KOPT-K1 (cell line): Measurements from ENCODE around the gene SLC30A5.
"Not testable (repeated sequence)": the region's sequence is repeated elsewhere in the genome, so short reads cannot be mapped to it uniquely, and the experiment has no call there.

ENCODE experiments used
- H3K27ac ChIP-seq: fragments of 200-600 bp; sonication (generic); 2 replicates; pipeline ENCODE4 v1.5.1; 2016; ENCODE audit warnings: antibody characterized with exemption, mild to moderate bottlenecking, low read depth, low read length; ENCODE audit not compliant: poor library complexity, severe bottlenecking
- H3K36me3 ChIP-seq: fragments of 200-600 bp; sonication (generic); 2 replicates; pipeline ENCODE4 v1.5.1; 2017; ENCODE audit warnings: antibody characterized with exemption, mild to moderate bottlenecking, low read length, moderate library complexity; ENCODE audit not compliant: insufficient read depth
- H3K9me3 ChIP-seq: fragments of 200-600 bp; sonication (generic); 2 replicates; pipeline ENCODE4 v1.5.1; 2017; ENCODE audit warnings: antibody characterized with exemption, low read length, mild to moderate bottlenecking; ENCODE audit not compliant: insufficient read depth, poor library complexity, severe bottlenecking

The SLC30A5 gene

GRCh38 chr5:69137208-69137607 lies 43.4 kb downstream of the SLC30A5 start:
- H3K9me3 ChIP-seq, H3K27ac ChIP-seq: not testable (repeated sequence)
- H3K36me3 ChIP-seq, result peaks cover 20% of the 10 kb centered on the region

- H3K9me3 ChIP-seq, result peaks cover 7% of the 10 kb centered on the region
- H3K27ac ChIP-seq, result no peak overlapping the region
- H3K36me3 ChIP-seq, result peaks cover 20% of the 10 kb centered on the region
These were observed 44.0 kb downstream of the SLC30A5 start for GRCh38 chr5:69137807-69138206.

GRCh38 chr5:69138766-69139165 lies 45.0 kb downstream of the SLC30A5 start:
- Histone ChIP-seq H3K9me3 (peaks cover 7% of the 10 kb centered on the region), H3K27ac (no peak overlapping the region), H3K36me3 (peaks cover 12% of the 10 kb centered on the region)

GRCh38 chr5:69140239-69140638 lies 46.4 kb downstream of the SLC30A5 start:
- H3K27ac ChIP-seq, H3K36me3 ChIP-seq, H3K9me3 ChIP-seq: not testable (repeated sequence)

- H3K9me3 ChIP-seq, result peaks cover 7% of the 10 kb centered on the region
- H3K36me3 ChIP-seq, result peaks cover 6% of the 10 kb centered on the region; the same call in 1 of the 2 replicates
- no peak overlapping the region for H3K27ac ChIP-seq
These were observed 47.0 kb downstream of the SLC30A5 start for GRCh38 chr5:69140827-69141226.

GRCh38 chr5:69148576-69148975 lies 54.8 kb downstream of the SLC30A5 start:
- not testable (repeated sequence) for H3K36me3 ChIP-seq, H3K27ac ChIP-seq, H3K9me3 ChIP-seq

- Histone ChIP-seq H3K36me3 (no peaks in the 10 kb centered on the region), H3K27ac (no peak overlapping the region), H3K9me3 (no peaks in the 10 kb centered on the region)
These were observed 55.3 kb downstream of the SLC30A5 start for GRCh38 chr5:69148981-69149675.

- Histone ChIP-seq H3K9me3 (no peaks in the 10 kb centered on the region), H3K36me3 (no peaks in the 10 kb centered on the region), H3K27ac (no peak overlapping the region)
These were observed 55.8 kb downstream of the SLC30A5 start for GRCh38 chr5:69149676-69150010.

- no peaks in the 10 kb centered on the region for H3K36me3 ChIP-seq
- H3K27ac ChIP-seq, result no peak overlapping the region
- no peaks in the 10 kb centered on the region for H3K9me3 ChIP-seq
These were observed 58.9 kb downstream of the SLC30A5 start for GRCh38 chr5:69152731-69153130.

- no peaks in the 10 kb centered on the region for H3K36me3 ChIP-seq
- no peaks in the 10 kb centered on the region for H3K9me3 ChIP-seq
- no peak overlapping the region for H3K27ac ChIP-seq
These were observed 62.6 kb downstream of the SLC30A5 start for GRCh38 chr5:69156456-69156855.

GRCh38 chr5:69158039-69158438 lies 64.2 kb downstream of the SLC30A5 start:
- Histone ChIP-seq H3K36me3 (no peaks in the 10 kb centered on the region), H3K27ac (no peak overlapping the region), H3K9me3 (no peaks in the 10 kb centered on the region)

GRCh38 chr5:69160651-69161050 lies 66.8 kb downstream of the SLC30A5 start:
- Histone ChIP-seq H3K36me3 (no peaks in the 10 kb centered on the region), H3K9me3 (no peaks in the 10 kb centered on the region), H3K27ac (no peak overlapping the region)

GRCh38 chr5:69166686-69167492 lies 73.1 kb downstream of the SLC30A5 start, which contains the start of gene CCNB1:
TSS of gene CCNB1 (plus strand) at chr5:69167150. CDS start at chr5:69167263, 113 bp downstream.
- no peaks in the 10 kb centered on the region for H3K9me3 ChIP-seq
- H3K36me3 ChIP-seq, result peaks cover 41% of the 10 kb centered on the region
- H3K27ac ChIP-seq, result peak within 1 kb of the TSS; percentile 97

- H3K27ac ChIP-seq, result peak overlapping the region; percentile 97
- H3K9me3 ChIP-seq, result no peaks in the 10 kb centered on the region
- H3K36me3 ChIP-seq, result peaks cover 47% of the 10 kb centered on the region
These were observed 73.7 kb downstream of the SLC30A5 start for GRCh38 chr5:69167493-69167855.

GRCh38 chr5:69167929-69168328 lies 74.1 kb downstream of the SLC30A5 start:
- Histone ChIP-seq H3K27ac (peak overlapping the region; percentile 97), H3K36me3 (peaks cover 51% of the 10 kb centered on the region), H3K9me3 (no peaks in the 10 kb centered on the region)

- peaks cover 77% of the 10 kb centered on the region for H3K36me3 ChIP-seq
- no peaks in the 10 kb centered on the region for H3K9me3 ChIP-seq
- no peak overlapping the region for H3K27ac ChIP-seq
These were observed 76.7 kb downstream of the SLC30A5 start for GRCh38 chr5:69170495-69170894.
